Measurements from ENCODE around the gene ARFGAP1. TPM values are rescaled to one million over a fixed set of nuclear protein-coding genes. Genes with fewer than 3 reads are reported as not detected.
A peak's percentile ranks its signal among the peaks of the same experiment; 100 is the strongest.
"Not testable (repeated sequence)": the region's sequence is repeated elsewhere in the genome, so short reads cannot be mapped to it uniquely, and the experiment has no call there.

Gene ARFGAP1
- total RNA-seq, 1 experiment from 2014 or later: 207 TPM

GRCh38 chr20:63247671-63248228 lies 24.9 kb upstream of the ARFGAP1 start (continued):
- no peak for TF ChIP-seq ZNF281 (CRISPR knock-in tag; IDR thresholded peaks at IDR 0.05)
- no peak for TF ChIP-seq MXD4 (CRISPR knock-in tag; IDR thresholded peaks at IDR 0.05; ENCODE audit: borderline replicate concordance)

- CTCF ChIA-PET: interaction anchor here (1.4 to 5.6 kb wide), 4 partner anchors 14 to 32 kb away, joined by 3 to 93 read pairs (median 8); no protein-coding TSS in a partner anchor
- Mint-ChIP-seq H3K27me3 (ENCODE audit: low read depth) (peaks cover 25% of the 10 kb centered on the region), H3K36me3 (no peaks in the 10 kb centered on the region), H3K4me3 (no peak overlapping the region), H3K4me1 (peaks cover 10% of the 10 kb centered on the region), H3K9me3 (no peaks in the 10 kb centered on the region), H3K27ac (peak overlapping the region; percentile 66)
- no peak for ATAC-seq
- POLR2A ChIA-PET: no interaction called here
- DNase-seq (ENCODE audit: low spot score): no peak
- TF ChIP-seq PRDM15 (CRISPR knock-in tag; IDR thresholded peaks at IDR 0.05) (no peak), CREM (CRISPR knock-in tag; IDR thresholded peaks at IDR 0.05) (no peak), MAX (CRISPR knock-in tag; IDR thresholded peaks at IDR 0.05) (no peak)
Measured at GRCh38 chr20:63248835-63249591, 23.6 kb upstream of the ARFGAP1 start.

GRCh38 chr20:63249891-63250290 lies 22.7 kb upstream of the ARFGAP1 start:
- no peak overlapping the region for H3K4me3 Mint-ChIP-seq
- no peaks in the 10 kb centered on the region for H3K36me3 Mint-ChIP-seq
- TF ChIP-seq GRHL2 (CRISPR knock-in tag; IDR thresholded peaks at IDR 0.05; ENCODE audit: insufficient replicate concordance, severe bottlenecking): no peak
- no peak for TF ChIP-seq ZNF671 (CRISPR knock-in tag; IDR thresholded peaks at IDR 0.05)
- no peak overlapping the region for H3K27ac Mint-ChIP-seq
- DNase-seq (ENCODE audit: low spot score) (no peak), ATAC-seq (no peak)
- peaks cover 29% of the 10 kb centered on the region for H3K27me3 Mint-ChIP-seq (ENCODE audit: low read depth)
- ChIA-PET CTCF (interaction anchor here (1.6 to 5.6 kb wide), 2 partner anchors 15 to 25 kb away, joined by 7 to 93 read pairs; no protein-coding TSS in a partner anchor), POLR2A (no interaction called here)
- H3K4me1 Mint-ChIP-seq: peaks cover 12% of the 10 kb centered on the region
- H3K9me3 Mint-ChIP-seq: no peaks in the 10 kb centered on the region

GRCh38 chr20:63251350-63251749 lies 21.3 kb upstream of the ARFGAP1 start:
- H3K27ac Mint-ChIP-seq, H3K4me3 Mint-ChIP-seq, H3K36me3 Mint-ChIP-seq, ATAC-seq, POLR2A ChIA-PET, H3K9me3 Mint-ChIP-seq: not testable (repeated sequence)
- Mint-ChIP-seq H3K27me3 (ENCODE audit: low read depth) (peaks cover 42% of the 10 kb centered on the region), H3K4me1 (peaks cover 24% of the 10 kb centered on the region)
- peak; percentile 66 for DNase-seq (ENCODE audit: low spot score)
- CTCF ChIA-PET: interaction anchor here (1.4 to 7.2 kb wide), 4 partner anchors 10 to 180 kb away, joined by 3 to 173 read pairs (median 30); partner anchors contain the start of gene BIRC7

- H3K4me1 Mint-ChIP-seq: peaks cover 27% of the 10 kb centered on the region
- ChIA-PET CTCF (interaction anchor here (1.3 to 7.2 kb wide), 5 partner anchors 9 to 219 kb away, joined by 3 to 173 read pairs (median 5); partner anchors contain the start of gene BIRC7), POLR2A (interaction anchor here (1.2 kb wide), 1 partner anchor 72 kb away, joined by 3 read pairs; no protein-coding TSS in a partner anchor)
- no peaks in the 10 kb centered on the region for H3K36me3 Mint-ChIP-seq
- H3K4me3 Mint-ChIP-seq: no peak overlapping the region
- H3K9me3 Mint-ChIP-seq: no peaks in the 10 kb centered on the region
- no peak overlapping the region for H3K27ac Mint-ChIP-seq
- peaks cover 51% of the 10 kb centered on the region for H3K27me3 Mint-ChIP-seq (ENCODE audit: low read depth)
- ATAC-seq: no peak
- no peak for DNase-seq (ENCODE audit: low spot score)
- TF ChIP-seq ZNF281 (CRISPR knock-in tag; IDR thresholded peaks at IDR 0.05) (no peak), AFF4 (CRISPR knock-in tag; IDR thresholded peaks at IDR 0.05; ENCODE audit: borderline replicate concordance) (no peak), NR3C1 (CRISPR knock-in tag; conservative IDR thresholded peaks at IDR 0.05; ENCODE audit: low read depth) (no peak), MXD4 (CRISPR knock-in tag; IDR thresholded peaks at IDR 0.05; ENCODE audit: borderline replicate concordance) (no peak)
Measured at GRCh38 chr20:63252284-63252711, 20.3 kb upstream of the ARFGAP1 start.
